HG02759 (cell line): ENCODE measurements around the gene ZXDC.

Source experiments
- ATAC-seq: cut with Tn5 transposase; IDR thresholded peaks from one replicate; pipeline ENCODE4 v1.9.1; 2021; ENCODE audit warnings: mild to moderate bottlenecking, moderate library complexity; ENCODE audit not compliant: unreplicated experiment

ZXDC gene

GRCh38 chr3:126454437-126455198, 21.1 kb downstream of the ZXDC start:
- no peak for ATAC-seq

DNA sequence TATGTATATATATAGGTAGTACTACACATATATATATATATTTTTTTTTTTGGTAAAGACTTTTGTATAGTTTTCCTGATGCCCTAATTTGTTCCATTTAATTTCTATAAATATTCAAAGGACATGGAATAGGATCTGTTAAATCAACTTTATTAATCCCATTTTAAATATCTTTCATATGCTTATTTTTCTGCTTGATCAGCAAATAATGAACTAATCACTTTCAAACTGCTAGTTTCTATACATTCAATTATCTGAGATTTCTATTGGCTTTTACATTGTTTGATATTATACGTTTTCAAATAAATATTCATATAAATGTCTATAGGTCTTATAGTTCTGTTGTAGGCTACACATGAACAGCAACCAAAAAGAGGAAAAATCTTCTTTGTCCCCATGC, 21.7 kb downstream of the ZXDC start:
- ATAC-seq: no peak

DNA sequence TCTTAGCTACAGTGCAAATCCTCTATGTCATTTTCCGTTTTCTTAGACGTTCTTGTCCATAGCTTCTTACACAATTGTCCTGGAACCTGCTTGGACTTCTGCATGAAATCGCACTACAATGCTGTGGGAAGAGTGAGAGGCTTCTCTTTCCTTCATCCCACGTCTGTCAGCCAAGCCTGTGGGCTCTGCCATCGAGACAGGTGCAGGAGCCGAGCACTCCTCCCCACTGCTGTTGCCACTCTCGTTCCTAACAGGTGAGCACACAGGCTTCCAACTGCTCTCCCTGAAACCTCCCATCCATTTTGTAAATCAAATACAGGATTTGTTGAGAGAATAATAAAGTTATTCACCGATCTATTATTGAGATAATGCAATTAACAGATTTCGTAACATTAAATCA, 23.5 kb downstream of the ZXDC start:
- no peak for ATAC-seq

DNA sequence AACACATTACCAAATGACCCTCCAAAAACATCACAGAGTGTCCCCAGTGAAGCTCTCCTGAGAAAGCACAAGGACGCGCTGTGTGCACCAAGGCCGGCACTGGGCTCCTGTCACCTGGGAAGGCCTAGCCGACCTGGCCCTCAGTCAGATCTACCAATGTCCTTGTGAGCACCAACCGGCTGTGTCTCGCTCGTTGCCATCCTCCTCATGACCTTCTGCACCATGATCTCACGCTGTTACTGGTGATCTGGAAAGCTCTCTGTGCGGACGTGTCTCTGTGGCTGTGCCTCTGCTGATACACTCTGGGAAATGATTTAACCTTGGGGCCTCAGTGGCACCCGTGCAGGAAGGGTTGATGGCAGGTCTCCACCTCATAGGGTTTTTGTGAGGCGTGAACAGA, 24.2 kb downstream of the ZXDC start:
- no peak for ATAC-seq

- ATAC-seq: no peak
Measured at GRCh38 chr3:126450744-126451143, 24.9 kb downstream of the ZXDC start.

DNA sequence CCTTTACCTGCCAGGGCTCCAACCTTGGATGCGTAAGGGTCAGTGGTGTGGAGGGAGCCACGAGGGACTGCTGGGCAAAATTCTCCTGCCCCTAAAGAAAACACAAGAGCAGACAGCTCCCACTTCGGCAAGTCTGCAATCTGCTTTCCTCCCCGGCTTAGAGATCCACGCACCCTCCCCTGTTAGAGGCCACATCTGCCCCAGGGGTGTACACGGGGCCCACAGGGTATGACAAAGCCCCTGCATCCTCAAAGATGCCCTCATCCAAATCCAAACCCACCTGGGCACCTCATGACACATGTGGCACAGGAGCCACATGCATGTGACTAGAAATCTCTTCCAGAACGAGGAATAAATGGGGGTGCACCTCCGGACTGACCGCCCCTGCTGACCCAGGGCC, 25.5 kb downstream of the ZXDC start:
- no peak for ATAC-seq

DNA sequence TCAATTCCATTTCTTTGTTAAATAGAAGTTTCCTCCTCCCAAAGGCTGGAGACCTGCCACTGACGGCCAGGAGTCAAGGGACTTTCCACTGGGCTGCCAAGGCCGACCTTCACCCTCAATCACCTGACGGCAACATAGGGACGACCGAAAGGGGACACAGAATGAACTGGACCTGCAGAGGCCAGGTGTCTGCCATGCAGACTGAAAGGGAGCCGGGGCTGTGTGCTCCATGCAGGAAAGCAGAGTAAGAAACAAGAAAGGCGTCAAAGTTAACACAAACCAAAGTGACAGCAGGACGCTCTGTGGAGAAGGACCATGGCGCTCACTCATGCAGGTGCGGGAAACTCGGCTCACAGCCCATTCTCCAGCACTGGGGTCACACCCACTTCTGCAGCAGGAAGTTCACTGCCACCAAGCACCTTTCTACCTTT, 26.1 kb downstream of the ZXDC start:
- no peak for ATAC-seq

DNA sequence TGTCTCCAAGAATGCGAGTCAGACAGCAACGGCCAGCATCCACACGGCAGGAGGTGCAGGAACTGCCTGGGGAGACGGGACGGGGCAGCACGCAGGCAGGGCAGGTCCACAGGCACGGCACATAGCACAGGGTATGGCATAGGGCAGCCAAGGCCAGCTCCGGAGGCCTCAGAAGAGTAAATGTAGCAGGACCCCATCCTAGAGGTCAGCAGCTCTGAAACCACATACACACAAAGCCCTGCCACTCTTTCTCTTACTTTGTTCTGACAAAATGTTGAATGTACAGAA, 26.9 kb downstream of the ZXDC start:
- no peak for ATAC-seq

GRCh38 chr3:126448136-126448892, 27.4 kb downstream of the ZXDC start:
- ATAC-seq: no peak

DNA sequence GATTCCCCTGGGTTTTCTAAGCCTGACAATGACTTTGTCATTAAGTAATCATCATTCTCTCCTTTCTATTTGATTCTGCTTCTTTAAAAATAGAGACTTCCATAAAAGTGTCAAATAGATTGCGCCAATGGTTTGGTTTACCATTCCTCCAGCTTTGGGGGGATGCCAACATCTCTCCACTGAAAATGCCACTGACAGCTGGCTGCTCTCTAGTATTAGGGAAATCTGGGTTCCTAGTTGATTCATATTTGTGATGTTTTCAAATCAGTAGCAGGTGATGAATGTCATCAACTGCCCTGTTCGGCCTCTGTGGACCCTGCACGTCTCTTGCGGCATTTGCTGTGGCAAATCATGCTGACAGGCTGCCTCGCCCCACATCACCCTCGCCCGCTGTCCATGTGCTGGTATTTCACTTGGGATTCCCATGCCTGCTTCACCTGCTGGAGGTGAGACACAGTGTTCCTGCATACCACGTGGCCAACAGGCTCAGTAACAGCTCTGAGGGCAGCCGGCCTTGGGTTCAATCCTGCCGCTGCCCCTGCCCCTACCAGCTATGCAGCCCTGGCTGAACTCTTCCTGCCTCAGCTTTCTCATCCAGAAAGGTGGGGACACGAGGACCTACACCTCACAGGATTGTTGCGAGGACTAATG, 28.1 kb downstream of the ZXDC start:
- ATAC-seq: no peak

DNA sequence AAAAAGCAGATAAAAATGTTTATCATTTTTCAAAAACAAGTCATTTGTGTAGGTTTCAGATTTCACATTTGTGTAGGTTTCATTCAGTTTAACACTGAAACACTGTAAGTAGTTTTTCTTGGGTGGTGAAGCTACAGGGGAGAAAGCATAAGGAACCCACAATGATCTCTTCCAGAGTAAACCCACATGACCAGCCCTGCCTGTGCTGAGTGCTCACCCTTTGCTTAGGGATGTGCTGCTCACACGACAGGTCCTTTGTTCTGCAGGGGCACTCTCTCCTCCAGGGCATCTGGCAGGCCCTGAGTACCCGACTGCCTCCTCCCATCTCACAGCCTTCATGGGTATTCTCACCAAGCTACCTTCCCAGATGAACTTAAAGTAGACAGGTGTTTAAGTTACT, 28.9 kb downstream of the ZXDC start:
- ATAC-seq: no peak

- ATAC-seq: no peak
Measured at GRCh38 chr3:126446301-126446700, 29.4 kb downstream of the ZXDC start.

DNA sequence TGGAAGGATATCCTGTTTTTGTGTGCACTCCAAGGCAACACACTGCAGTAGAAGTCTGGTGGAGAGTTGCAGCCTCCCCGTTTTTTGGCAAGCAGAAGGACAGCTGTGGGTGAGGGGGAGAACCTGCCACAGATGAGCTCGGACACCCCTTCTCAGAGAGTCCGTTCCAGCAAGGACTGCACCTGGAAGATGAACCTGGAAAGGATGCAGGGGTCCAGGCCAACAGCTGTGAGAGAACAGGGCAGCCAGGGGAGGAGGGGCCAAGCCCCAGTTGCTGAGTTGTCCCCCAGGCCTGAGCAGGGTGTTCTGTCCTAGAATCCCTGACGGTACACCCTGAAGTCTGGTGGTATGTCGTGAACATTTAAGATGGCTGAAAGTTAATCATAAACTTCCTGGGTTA, 30.2 kb downstream of the ZXDC start:
- no peak for ATAC-seq

DNA sequence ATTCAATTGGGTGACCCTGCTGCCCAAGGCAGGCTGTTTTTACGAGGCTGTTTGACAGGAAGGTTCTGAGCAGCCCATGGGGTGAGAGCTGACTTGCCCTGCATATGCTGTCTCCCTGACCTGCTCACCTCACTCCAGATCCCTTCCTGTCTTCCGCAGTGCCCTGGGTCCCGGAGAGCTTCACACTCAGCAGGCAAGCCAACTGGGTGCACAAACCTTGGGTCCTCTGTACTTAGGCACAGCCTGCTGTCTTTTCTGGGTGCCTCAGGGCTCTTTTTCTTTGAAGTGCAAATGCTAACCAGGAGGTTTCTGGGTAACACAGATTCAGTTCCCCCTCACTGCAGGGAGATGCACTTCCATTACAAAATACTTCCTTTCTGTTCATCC, 32.8 kb downstream of the ZXDC start:
- ATAC-seq: no peak

- ATAC-seq: no peak
Measured at GRCh38 chr3:126442094-126442855, 33.4 kb downstream of the ZXDC start.

DNA sequence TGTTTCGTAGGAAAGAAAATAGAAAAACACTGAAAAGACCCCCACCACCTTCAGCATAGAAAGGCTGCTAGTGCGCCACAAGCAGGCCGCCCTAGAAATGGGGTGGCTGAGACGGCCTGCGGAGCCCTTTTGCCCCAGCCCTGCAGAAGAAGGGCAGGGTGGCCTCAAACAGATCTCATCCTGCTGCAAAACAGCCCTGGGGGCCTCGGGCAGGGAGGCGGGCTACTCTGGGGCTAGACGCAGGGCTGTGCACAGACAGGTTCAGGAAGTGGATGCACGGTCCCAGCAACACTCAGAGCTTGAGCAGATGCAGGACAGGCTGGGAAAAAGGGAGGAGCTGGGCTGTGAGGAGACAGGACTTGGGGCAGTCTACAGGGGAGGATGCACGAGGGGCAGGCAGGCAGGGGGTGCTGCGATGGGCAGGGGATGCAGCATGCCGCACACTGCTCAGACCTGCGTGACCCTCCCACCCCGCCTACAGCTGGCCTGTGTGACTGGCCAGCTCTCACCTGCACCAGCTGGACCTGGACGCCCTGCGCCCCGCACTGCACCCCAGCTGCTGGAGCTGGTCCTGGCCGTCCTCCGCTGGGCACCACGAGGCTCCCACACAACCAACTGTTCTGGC, 34.3 kb downstream of the ZXDC start:
- ATAC-seq: no peak

- ATAC-seq: no peak
Measured at GRCh38 chr3:126440709-126440995, 35.0 kb downstream of the ZXDC start.

DNA sequence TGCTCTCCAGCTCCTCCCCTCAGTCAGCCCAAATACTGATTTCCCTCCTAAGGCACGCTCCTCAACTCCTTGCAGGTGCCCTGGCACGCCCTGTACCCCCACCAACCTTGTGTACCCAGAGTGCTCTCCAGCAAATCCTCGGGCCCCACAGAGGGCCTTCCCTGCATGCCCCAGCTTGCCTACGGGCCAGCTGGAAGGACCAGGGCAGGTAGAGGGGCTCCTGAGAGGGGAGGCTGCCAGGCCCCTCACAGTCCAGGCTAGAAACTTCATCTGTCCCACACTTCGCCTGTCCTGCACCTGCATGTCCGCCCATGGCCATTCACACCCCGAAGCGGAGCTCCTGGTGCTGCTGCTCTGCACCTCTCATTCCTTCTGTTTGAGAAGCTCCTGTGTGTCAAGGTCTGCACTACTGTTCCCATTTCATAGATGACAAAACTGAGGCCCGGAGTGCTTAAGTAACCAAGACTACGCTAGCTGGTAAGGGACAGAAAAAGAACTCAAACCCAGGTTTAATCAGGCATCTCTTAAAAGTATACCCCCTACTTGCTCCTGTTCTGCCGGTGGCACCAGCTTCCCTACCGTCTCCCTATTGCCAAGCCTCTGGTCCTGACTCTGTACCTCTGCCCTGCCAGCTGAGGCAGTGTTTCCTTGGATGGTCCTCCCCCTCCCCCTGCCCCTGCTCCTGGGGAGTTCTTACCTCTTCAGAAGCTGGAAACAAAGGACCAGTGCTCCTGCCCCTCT, 35.6 kb downstream of the ZXDC start:
- no peak for ATAC-seq

- ATAC-seq: no peak
Measured at GRCh38 chr3:126439346-126439967, 36.2 kb downstream of the ZXDC start.

DNA sequence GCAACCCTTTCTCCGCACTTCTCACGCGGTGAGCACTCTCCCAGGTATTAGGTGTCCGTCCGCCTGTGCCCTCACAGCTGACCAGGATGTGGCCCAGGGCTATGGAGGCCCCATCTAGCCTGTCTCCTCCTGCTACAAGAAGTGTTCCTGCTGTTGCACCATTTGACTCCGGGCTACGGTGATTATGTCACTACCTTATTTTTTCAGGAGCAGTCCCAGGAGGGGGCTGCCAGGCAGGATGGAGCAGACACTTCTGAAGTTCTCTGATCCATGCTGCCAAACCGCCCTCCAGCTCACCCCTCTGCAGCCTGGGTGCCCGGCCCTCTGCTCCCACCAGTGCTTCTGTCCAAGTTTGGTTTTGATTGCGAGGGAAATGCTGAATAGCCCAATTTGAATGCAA, 36.9 kb downstream of the ZXDC start:
- ATAC-seq: no peak
